ENCODE results near the gene RTL9. TPM values are rescaled to one million over a fixed set of nuclear protein-coding genes. Genes with fewer than 3 reads are reported as not detected.

The RTL9 gene
- total and polyA plus RNA-seq, 9 of the 15 experiments (the other 6 are each of a cell fraction or from before 2014, with no cell fraction given), result 0.04 to 0.35 (median 0.13) TPM; not detected in 1

- TF ChIP-seq ZNF592 (IDR thresholded peaks at IDR 0.05) (0 out of 2 replicates have a peak, but pooled peaks have one; percentile 13), HNRNPLL (IDR thresholded peaks at IDR 0.05; ENCODE audit: low read depth, low read length, poor library complexity, severe bottlenecking) (no peak), ELF4 (CRISPR knock-in tag; IDR thresholded peaks at IDR 0.05) (no peak), ZNF584 (CRISPR knock-in tag; IDR thresholded peaks at IDR 0.05; ENCODE audit: low read depth) (no peak), MYC (IDR thresholded peaks at IDR 0.05; ENCODE audit: low read depth, low read length) (no peak), MYC (CRISPR knock-in tag; IDR thresholded peaks at IDR 0.05; ENCODE audit: borderline replicate concordance, low read depth) (no peak), ZNF780A (CRISPR knock-in tag; IDR thresholded peaks at IDR 0.05) (no peak), ARHGAP35 (IDR thresholded peaks at IDR 0.05; ENCODE audit: partially characterized antibody) (no peak), MEIS2 (IDR thresholded peaks at IDR 0.05; ENCODE audit: partially characterized antibody) (peak; percentile 78), JUN (IDR thresholded peaks at IDR 0.05; ENCODE audit: borderline replicate concordance, low read depth, low read length) (no peak), JUN (CRISPR knock-in tag; IDR thresholded peaks at IDR 0.05; ENCODE audit: borderline replicate concordance) (no peak), TAF9B (IDR thresholded peaks at IDR 0.05; ENCODE audit: partially characterized antibody) (no peak)
Measured at GRCh38 chrX:110396735-110397134, 38.1 kb downstream of the RTL9 start (continued).

Data from K562 (cell line).